OCI-LY7 (cell line): ENCODE results near the gene NXPH1.
A peak's percentile ranks its signal among the peaks of the same experiment; 100 is the strongest.

Source experiments
- EZH2phosphoT487 ChIP-seq: fragments of 200-600 bp; sonication (generic); IDR thresholded peaks from 2 replicates; pipeline ENCODE4 v1.6.1; 2018; ENCODE audit warnings: low read depth, borderline replicate concordance, mild to moderate bottlenecking, mixed run types, antibody characterized with exemption, low read length, moderate library complexity, mixed read lengths
- TF ChIP-seq, protein P1 (sequence below): fragments of 200-600 bp; sonication (generic); conservative IDR thresholded peaks from 2 replicates; pipeline ENCODE4 v1.5.1; 2014; ENCODE audit warnings: mild to moderate bottlenecking, antibody characterized with exemption, low read length, moderate library complexity, mixed read lengths

DNA sequence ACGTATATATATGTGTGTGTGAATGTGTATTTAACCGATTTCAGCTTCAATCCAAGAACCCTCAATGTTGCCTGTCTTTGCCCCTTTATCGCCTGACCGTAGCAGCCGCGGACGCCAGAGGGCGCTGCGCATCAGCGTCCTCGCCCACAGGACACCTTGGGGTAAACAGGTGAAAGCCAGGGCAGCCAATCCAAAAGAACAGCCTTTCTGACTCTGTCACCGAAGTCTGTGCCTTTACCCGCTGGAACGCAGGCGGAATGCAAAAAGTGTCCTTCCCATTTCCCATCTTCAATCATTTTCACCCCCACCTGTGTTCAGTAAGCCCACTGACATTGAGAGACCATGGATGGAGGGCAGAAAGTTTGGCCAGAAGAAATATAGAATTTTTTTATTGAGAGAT is 3.6 kb downstream of the NXPH1 start:
- TF ChIP-seq, protein P1, sequence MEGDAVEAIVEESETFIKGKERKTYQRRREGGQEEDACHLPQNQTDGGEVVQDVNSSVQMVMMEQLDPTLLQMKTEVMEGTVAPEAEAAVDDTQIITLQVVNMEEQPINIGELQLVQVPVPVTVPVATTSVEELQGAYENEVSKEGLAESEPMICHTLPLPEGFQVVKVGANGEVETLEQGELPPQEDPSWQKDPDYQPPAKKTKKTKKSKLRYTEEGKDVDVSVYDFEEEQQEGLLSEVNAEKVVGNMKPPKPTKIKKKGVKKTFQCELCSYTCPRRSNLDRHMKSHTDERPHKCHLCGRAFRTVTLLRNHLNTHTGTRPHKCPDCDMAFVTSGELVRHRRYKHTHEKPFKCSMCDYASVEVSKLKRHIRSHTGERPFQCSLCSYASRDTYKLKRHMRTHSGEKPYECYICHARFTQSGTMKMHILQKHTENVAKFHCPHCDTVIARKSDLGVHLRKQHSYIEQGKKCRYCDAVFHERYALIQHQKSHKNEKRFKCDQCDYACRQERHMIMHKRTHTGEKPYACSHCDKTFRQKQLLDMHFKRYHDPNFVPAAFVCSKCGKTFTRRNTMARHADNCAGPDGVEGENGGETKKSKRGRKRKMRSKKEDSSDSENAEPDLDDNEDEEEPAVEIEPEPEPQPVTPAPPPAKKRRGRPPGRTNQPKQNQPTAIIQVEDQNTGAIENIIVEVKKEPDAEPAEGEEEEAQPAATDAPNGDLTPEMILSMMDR = peak; percentile 98
- no peak for TF ChIP-seq EZH2phosphoT487
